Measurements from ENCODE around the gene FBXO5.
A peak's percentile ranks its signal among the peaks of the same experiment; 100 is the strongest.

The FBXO5 gene

GRCh38 chr6:152954443-152954842, 28.4 kb downstream of the FBXO5 start:
- TF ChIP-seq CTCF (IDR thresholded peaks at IDR 0.05) = no peak
- no peaks in the 10 kb centered on the region for H3K27me3 ChIP-seq (ENCODE audit: control insufficient read depth, insufficient read depth, low read length)
- H3K4me3 ChIP-seq (ENCODE audit: low read depth, low read length) = no peak overlapping the region
- no peaks in the 10 kb centered on the region for H3K9me3 ChIP-seq (ENCODE audit: control insufficient read depth, low read length)
- no peak overlapping the region for H3K4me2 ChIP-seq (ENCODE audit: low read length)
- no peaks in the 10 kb centered on the region for H3K79me2 ChIP-seq
- H3K4me1 ChIP-seq = no peaks in the 10 kb centered on the region
- H3K9ac ChIP-seq = no peak overlapping the region
- H3K36me3 ChIP-seq (ENCODE audit: control insufficient read depth, insufficient read depth, low read length) = no peaks in the 10 kb centered on the region
- H2AFZ ChIP-seq = no peak overlapping the region
- no peak overlapping the region for H3K27ac ChIP-seq

- no peaks in the 10 kb centered on the region for H3K79me2 ChIP-seq
- no peaks in the 10 kb centered on the region for H3K9me3 ChIP-seq (ENCODE audit: control insufficient read depth, low read length)
- no peak overlapping the region for H3K9ac ChIP-seq
- H3K36me3 ChIP-seq (ENCODE audit: control insufficient read depth, insufficient read depth, low read length) = no peaks in the 10 kb centered on the region
- no peak overlapping the region for H3K4me3 ChIP-seq (ENCODE audit: low read depth, low read length)
- no peaks in the 10 kb centered on the region for H3K27me3 ChIP-seq (ENCODE audit: control insufficient read depth, insufficient read depth, low read length)
- H3K4me2 ChIP-seq (ENCODE audit: low read length) = no peak overlapping the region
- H2AFZ ChIP-seq = no peak overlapping the region
- peak; percentile 34 for TF ChIP-seq CTCF (IDR thresholded peaks at IDR 0.05)
- no peak overlapping the region for H3K27ac ChIP-seq
- no peaks in the 10 kb centered on the region for H3K4me1 ChIP-seq
Observed at GRCh38 chr6:152952866-152953509, 29.9 kb downstream of the FBXO5 start.

- H3K9me3 ChIP-seq (ENCODE audit: control insufficient read depth, low read length) = no peaks in the 10 kb centered on the region
- no peak overlapping the region for H3K27ac ChIP-seq
Observed at GRCh38 chr6:152952045-152952444, 30.8 kb downstream of the FBXO5 start.

GRCh38 chr6:152950240-152950639, 32.6 kb downstream of the FBXO5 start:
- no peak overlapping the region for H2AFZ ChIP-seq
- TF ChIP-seq CTCF (IDR thresholded peaks at IDR 0.05) = no peak
- H3K36me3 ChIP-seq (ENCODE audit: control insufficient read depth, insufficient read depth, low read length) = no peaks in the 10 kb centered on the region
- no peak overlapping the region for H3K4me2 ChIP-seq (ENCODE audit: low read length)
- no peaks in the 10 kb centered on the region for H3K27me3 ChIP-seq (ENCODE audit: control insufficient read depth, insufficient read depth, low read length)
- no peaks in the 10 kb centered on the region for H3K4me1 ChIP-seq
- no peak overlapping the region for H3K9ac ChIP-seq
- H3K4me3 ChIP-seq (ENCODE audit: low read depth, low read length) = no peak overlapping the region
- H3K79me2 ChIP-seq = no peaks in the 10 kb centered on the region
- peaks cover 3% of the 10 kb centered on the region for H3K9me3 ChIP-seq (ENCODE audit: control insufficient read depth, low read length)
- no peak overlapping the region for H3K27ac ChIP-seq

More at GRCh38 chr6:152952045-152952444, 30.8 kb downstream of the FBXO5 start:
- H3K27me3 ChIP-seq (ENCODE audit: control insufficient read depth, insufficient read depth, low read length) = no peaks in the 10 kb centered on the region
- no peaks in the 10 kb centered on the region for H3K4me1 ChIP-seq
- H3K36me3 ChIP-seq (ENCODE audit: control insufficient read depth, insufficient read depth, low read length) = no peaks in the 10 kb centered on the region
- H3K4me3 ChIP-seq (ENCODE audit: low read depth, low read length) = no peak overlapping the region
- no peak overlapping the region for H3K4me2 ChIP-seq (ENCODE audit: low read length)
- no peaks in the 10 kb centered on the region for H3K79me2 ChIP-seq
- no peak for TF ChIP-seq CTCF (IDR thresholded peaks at IDR 0.05)
- H3K9ac ChIP-seq = no peak overlapping the region
- H2AFZ ChIP-seq = no peak overlapping the region

GRCh38 chr6:152948150-152948768, 34.6 kb downstream of the FBXO5 start:
- peak; percentile 53 for TF ChIP-seq CTCF (IDR thresholded peaks at IDR 0.05)
- H3K4me1 ChIP-seq = no peaks in the 10 kb centered on the region
- no peak overlapping the region for H3K9ac ChIP-seq
- H2AFZ ChIP-seq = peak overlapping the region; percentile 83
- H3K9me3 ChIP-seq (ENCODE audit: control insufficient read depth, low read length) = peaks cover 3% of the 10 kb centered on the region
- no peaks in the 10 kb centered on the region for H3K36me3 ChIP-seq (ENCODE audit: control insufficient read depth, insufficient read depth, low read length)
- H3K4me3 ChIP-seq (ENCODE audit: low read depth, low read length) = no peak overlapping the region
- peak overlapping the region; percentile 35 for H3K4me2 ChIP-seq (ENCODE audit: low read length)
- no peak overlapping the region for H3K27ac ChIP-seq
- no peaks in the 10 kb centered on the region for H3K27me3 ChIP-seq (ENCODE audit: control insufficient read depth, insufficient read depth, low read length)
- H3K79me2 ChIP-seq = no peaks in the 10 kb centered on the region

All from parathyroid adenoma (tissue), 2 donors.